GM19397 (cell line): ENCODE measurements around the gene RHBDD2.
"Not testable (repeated sequence)": the region's sequence is repeated elsewhere in the genome, so short reads cannot be mapped to it uniquely, and the experiment has no call there.

Experiments
- ATAC-seq: cut with Tn5 transposase; IDR thresholded peaks from one replicate; pipeline ENCODE4 v1.9.1; 2021; ENCODE audit warnings: mild to moderate bottlenecking, moderate library complexity; ENCODE audit not compliant: unreplicated experiment

The RHBDD2 gene

GRCh38 chr7:75866114-75866488 lies 12.7 kb upstream of the RHBDD2 start:
- ATAC-seq, result no peak

GRCh38 chr7:75866489-75867389 lies 12.1 kb upstream of the RHBDD2 start:
- no peak for ATAC-seq

DNA sequence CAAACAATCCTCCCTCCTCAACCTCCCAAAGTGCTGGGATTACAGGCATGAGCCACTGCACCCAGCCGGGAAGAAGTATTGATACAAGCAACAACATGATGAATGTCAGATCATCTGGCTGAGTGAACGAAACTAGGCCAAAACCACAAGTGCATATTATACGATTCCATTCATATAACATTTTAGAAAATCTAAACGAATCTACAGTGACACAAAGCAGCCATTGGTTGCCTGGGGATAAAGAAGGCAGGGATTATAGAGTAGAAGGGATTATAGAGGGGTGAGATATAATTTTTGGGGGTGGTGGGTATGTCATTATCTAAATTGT lies 11.5 kb upstream of the RHBDD2 start:
- ATAC-seq, result no peak

GRCh38 chr7:75868153-75868552 lies 10.7 kb upstream of the RHBDD2 start:
- no peak for ATAC-seq

DNA sequence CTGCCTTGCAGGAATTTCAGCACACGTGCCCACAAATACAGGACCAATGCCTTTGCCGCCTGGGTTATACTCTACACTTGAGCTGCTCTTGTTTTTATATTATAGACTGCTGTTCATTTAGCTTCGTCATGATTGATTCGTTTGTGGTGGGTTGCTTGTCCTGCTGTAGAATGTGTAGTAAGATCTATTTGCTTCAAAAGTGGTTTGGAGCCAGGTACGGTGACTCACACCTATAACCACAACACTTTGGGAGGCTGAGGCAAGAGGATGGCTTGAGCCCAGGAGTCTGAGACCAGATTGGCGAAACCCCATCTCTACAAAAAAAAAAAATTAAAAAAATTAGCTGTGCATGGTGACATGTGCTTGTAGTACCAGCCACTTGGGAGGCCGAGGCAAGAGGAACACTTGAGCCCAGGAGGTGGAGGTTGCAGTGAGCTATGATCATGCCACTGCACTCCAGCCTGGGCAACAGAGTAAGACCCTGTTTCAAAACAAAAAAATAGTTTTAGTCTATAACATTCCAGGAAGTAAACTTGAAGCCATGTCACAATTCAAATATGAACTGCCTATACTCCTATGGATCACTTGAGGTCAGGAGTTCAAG lies 9.0 kb upstream of the RHBDD2 start:
- ATAC-seq, result no peak

- ATAC-seq, result no peak
Observed at GRCh38 chr7:75870557-75871161, 8.2 kb upstream of the RHBDD2 start.

DNA sequence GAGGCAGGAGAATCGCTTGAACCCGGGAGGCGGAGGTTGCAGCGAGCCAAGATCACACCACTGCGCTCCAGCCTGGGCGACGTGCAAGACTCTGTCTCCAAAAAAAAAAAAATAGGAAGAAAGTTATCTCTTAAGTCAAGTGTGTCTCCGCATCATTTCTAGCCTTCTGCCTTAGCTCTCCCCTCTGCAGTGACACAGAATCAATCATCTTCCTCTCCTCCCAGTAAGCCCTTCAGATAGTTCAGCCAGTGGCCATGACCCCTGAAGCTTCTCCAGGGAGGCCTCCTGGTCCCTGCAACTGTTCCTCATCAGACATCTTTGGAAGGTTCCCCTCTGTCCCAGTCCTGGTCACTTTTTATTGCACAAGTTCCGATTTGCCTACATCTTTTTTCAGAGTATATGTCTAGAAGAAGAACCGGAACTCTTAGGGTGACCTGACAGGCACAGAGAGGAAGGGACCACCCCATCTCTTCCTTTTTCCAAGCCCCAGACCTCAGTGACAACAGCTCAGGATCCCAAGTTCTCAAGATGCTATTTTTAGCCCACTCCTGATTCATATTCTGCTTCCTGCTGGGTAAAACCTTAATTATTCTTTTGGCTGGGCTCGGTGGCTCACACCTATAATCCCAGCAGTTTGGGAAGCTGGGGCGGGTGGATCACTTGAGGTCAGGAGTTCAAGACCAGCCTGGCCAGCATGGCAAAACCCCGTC lies 6.6 kb upstream of the RHBDD2 start:
- ATAC-seq, result no peak

GRCh38 chr7:75874180-75874579 lies 4.7 kb upstream of the RHBDD2 start:
- ATAC-seq, result not testable (repeated sequence)

GRCh38 chr7:75875113-75876080 lies 3.4 kb upstream of the RHBDD2 start:
- ATAC-seq, result no peak

DNA sequence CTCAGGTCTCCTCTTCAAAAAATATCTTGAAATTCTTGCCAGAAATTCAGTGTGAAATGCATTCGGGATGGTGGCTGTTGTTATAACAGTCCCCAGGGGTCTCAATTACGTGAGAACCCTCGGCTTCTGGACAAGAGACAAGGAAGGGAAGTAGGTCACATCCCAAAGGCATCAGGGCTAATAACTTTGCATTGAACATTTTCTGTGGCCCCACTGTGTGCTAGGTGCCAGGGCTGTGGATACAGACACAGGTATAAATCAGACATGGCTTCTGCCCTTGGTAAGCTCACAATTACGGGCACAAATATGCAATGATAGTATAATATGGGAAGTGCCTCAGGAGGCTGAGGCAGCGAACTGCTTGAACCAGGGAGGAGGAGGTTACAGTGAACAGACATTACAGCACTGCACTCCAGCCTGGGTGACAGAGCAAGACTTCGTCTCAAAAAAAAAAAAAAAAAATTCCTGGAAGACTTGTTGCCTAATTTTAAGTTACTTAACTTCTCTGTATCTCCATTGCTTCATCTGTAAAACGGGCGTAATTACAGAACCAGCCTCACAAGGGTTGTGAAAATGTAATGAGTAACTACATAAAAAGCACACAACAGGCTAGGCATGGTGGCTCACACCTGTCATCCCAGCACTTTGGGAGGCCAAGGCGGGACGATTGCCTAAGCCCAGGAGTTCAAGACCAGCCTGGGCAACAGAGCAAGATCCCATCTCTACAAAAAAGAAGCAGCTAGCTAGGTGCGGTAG lies 2.5 kb upstream of the RHBDD2 start:
- no peak for ATAC-seq

GRCh38 chr7:75878312-75878768 lies 494 bp upstream of the RHBDD2 start:
- ATAC-seq, result peak; percentile 36

DNA sequence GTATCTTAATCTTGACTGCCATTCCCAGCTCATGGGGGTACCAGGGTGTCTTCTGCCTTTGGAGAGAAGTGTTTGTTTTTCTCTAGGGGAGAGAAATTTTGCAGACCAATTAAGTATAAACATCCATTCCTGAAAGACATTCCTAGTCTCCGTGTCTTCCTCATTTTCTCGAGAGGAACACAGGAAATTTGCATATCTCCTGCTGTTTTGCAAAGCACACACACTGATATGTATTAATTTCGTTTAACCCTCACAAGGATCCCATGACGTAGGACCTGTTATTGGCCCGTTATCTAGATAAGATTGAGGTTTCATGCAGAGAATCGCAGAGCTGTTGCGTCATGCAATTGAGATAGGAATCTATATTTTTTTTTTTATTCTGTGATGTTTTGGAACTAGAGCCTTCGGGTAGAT lies 944 bp downstream of the RHBDD2 start:
- no peak for ATAC-seq

DNA sequence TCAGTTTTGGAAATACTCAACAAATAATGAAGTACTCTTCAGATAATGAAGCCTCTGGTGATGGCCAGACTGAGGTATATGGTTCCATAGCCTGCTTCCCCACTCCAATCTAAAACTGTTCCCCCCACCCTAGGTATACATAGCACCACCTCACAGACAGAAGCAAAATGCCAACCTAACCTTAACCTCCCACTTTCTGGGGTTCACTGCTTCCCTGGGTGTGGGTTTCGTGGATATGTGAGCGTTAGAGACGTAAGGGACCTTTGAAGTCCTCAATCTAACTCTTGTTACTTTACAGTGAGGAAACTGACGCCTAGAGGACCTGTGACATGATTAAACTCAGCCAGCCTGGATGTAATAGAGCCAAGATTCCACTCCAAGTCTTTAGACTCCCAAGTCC lies 1.4 kb downstream of the RHBDD2 start:
- ATAC-seq, result no peak

- no peak for ATAC-seq
Observed at GRCh38 chr7:75881436-75882095, 2.7 kb downstream of the RHBDD2 start.

DNA sequence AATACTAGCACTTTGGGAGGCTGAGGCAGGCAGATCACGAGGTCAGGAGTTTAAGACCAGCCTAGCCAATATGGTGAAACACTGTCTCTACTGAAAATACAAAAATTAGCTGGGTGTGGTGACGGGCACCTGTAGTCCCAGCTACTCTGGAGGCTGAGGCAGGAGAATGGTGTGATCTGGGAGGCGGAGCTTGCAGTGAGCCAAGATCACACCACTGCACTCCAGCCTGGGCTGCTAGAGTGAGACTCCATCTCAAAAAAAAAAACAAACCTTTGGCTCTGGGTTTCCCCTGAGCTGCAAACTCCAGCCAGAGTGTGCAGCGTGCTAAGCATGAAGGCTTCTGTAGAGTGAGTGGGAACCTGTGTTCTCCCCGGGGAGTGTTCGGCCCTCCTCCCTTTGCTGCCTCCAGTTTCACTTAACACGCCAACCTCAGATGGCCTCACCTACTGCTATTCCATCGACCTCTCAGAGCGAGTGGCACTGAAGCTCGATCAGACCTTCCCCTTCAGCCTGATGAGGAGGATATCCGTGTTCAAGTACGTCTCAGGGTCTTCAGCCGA lies 4.5 kb downstream of the RHBDD2 start:
- not testable (repeated sequence) for ATAC-seq

GRCh38 chr7:75884476-75884875 lies 5.6 kb downstream of the RHBDD2 start:
- no peak for ATAC-seq

DNA sequence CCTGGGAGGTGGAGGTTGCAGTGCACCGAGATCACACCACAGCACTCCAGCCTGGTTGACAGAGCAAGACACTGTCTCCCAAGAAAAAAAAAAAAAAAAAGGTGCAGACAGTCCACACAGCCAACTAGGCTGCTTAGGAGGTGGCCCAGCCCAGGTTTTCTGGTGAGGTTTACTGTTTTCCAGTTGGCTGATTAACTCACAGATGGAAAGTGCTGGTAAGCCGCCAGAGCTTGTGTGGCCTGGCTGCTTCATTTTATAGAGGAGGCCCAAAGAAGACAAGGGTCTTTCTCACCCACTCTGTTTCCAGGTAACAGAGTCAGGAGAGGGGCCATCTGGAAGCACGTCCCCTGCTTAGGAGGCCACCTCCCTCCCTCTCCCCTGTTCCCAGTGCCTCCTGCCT lies 6.2 kb downstream of the RHBDD2 start:
- no peak for ATAC-seq

GRCh38 chr7:75887669-75888369 lies 9.0 kb downstream of the RHBDD2 start:
- no peak for ATAC-seq
